Psoas muscle (tissue), 8 donors: Measurements from ENCODE around the gene CAMSAP2. TPM values are rescaled to one million over a fixed set of nuclear protein-coding genes. Genes with fewer than 3 reads are reported as not detected.

Source experiments
- ATAC-seq, 4 donors: fragments of 200-7000 bp; cut with Tn5 transposase; one replicate each; pipeline ENCODE4 v1.9.1; 2020; ENCODE audit warnings: moderate library complexity in 3 of 4, mild to moderate bottlenecking in 2 of 4
- DNase-seq, 2 donors: peaks; one replicate each; pipeline ENCODE4 v3.0.0-alpha.2; 2020
- H3K27ac ChIP-seq: fragments of 200-600 bp; one replicate; pipeline ENCODE4 v1.8.0; 2022
- H3K27me3 ChIP-seq, 3 donors: fragments of 200-600 bp in 1 of 3; one replicate each; pipeline versions ENCODE4 v1.6.1 to v1.8.0; 2013 to 2022; ENCODE audit warnings: low read length in 2 of 3, mild to moderate bottlenecking in 2 of 3, moderate library complexity in 1 of 3; ENCODE audit not compliant: insufficient read depth in 3 of 3
- H3K36me3 ChIP-seq, 2 donors: fragments of 200-600 bp in 1 of 2; one replicate each; pipeline versions ENCODE4 v1.6.1 to v1.8.0; 2013 to 2022; ENCODE audit warnings: low read depth in 1 of 2, mild to moderate bottlenecking in 1 of 2, moderate library complexity in 1 of 2; ENCODE audit not compliant: insufficient read depth in 1 of 2
- H3K4me1 ChIP-seq: fragments of 200-600 bp; one replicate; pipeline ENCODE4 v1.8.0; 2022
- H3K4me3 ChIP-seq: fragments of 200-600 bp; one replicate; pipeline ENCODE4 v1.8.0; 2022; ENCODE audit warnings: mild to moderate bottlenecking
- H3K9me3 ChIP-seq: fragments of 200-600 bp; one replicate; pipeline ENCODE4 v1.8.0; 2022
- WGBS, 3 donors: extraction: QIAGEN DNeasy Blood & Tissue Kit; methylation state at CpG; one replicate each; pipeline versions ENCODE4 v1.1.6 to v1.1.7; 2013; 5-methylcytosine and 5-hydroxymethylcytosine counted together
- intact Hi-C, 2 donors: fragments of 100-400 bp; cut with DNase I; formaldehyde crosslinking; loops; one replicate each; pipeline versions ENCODE4 v1.11.0 to v1.14.2; 2022
- polyA plus RNA-seq, 3 donors: library from polyadenylated mRNA; stranded (reverse); fragments of 200-250 nt; gene quantifications; one replicate each; pipeline ENCODE4 v1.2.3, GENCODE V29; 2013
- total RNA-seq, 4 donors: library from RNA; stranded (reverse); fragmentation: NEBNext Ultra II Directional in 2 of 4; extraction: Animal tissue kit (Norgen Biotek cat#: 25700) in 2 of 4; gene quantifications; one replicate each; pipeline versions ENCODE4 v1.2.1 to v1.2.4, GENCODE V29; 2021 to 2023
- TF ChIP-seq, protein P1 (sequence below): fragments of 200-600 bp; IDR thresholded peaks from one replicate; pipeline ENCODE4 v1.8.0; 2022; ENCODE audit warnings: antibody characterized with exemption
- donor health status: healthy with polysubstance abuse.
- donor health status: DM: no; HTN: no; CAD: no; lungs with moderate emphysema.
- donor health status: Bipolar disorder and iron deficiency.
- donor health status: healthy.
- donor health status: DM: yes; HTN: yes; CAD: no.
- donor health status: DM: no; HTN: no; CAD: no.
- donor health status: DM: no; HTN: no; CAD: no.
- donor health status: DM: yes; HTN: yes; CAD: no.

Gene CAMSAP2
- total and polyA plus RNA-seq, 7 donors = 4.8 to 70.8 (median 37.0) TPM

DNA sequence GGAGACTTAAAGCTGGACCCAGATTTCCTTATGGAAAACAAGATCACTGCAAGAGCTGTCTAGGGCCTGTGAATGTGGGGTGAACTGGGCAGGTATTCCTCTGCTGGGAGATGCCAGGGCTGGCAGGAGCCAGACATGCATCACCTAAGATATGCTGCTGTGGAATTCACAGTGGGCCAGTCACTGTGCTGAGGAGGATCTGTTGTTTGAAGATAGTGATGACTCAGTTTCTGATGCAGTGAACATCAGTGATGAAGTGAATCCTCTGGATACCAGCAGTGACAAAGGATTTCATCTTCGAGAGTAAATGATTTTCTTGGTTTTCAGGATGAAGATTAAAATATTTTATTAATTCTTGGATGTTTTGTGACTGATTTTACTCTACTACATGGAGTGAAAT, 29.9 kb upstream of the CAMSAP2 start:
- ATAC-seq (no peak), DNase-seq (no peak)
- 83 to 88% (median 87%) methylated on average over 1 of the region's 1 CpG for WGBS, 3 donors
- intact Hi-C loops = no loop called here
- TF ChIP-seq, protein P1, sequence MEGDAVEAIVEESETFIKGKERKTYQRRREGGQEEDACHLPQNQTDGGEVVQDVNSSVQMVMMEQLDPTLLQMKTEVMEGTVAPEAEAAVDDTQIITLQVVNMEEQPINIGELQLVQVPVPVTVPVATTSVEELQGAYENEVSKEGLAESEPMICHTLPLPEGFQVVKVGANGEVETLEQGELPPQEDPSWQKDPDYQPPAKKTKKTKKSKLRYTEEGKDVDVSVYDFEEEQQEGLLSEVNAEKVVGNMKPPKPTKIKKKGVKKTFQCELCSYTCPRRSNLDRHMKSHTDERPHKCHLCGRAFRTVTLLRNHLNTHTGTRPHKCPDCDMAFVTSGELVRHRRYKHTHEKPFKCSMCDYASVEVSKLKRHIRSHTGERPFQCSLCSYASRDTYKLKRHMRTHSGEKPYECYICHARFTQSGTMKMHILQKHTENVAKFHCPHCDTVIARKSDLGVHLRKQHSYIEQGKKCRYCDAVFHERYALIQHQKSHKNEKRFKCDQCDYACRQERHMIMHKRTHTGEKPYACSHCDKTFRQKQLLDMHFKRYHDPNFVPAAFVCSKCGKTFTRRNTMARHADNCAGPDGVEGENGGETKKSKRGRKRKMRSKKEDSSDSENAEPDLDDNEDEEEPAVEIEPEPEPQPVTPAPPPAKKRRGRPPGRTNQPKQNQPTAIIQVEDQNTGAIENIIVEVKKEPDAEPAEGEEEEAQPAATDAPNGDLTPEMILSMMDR = no peak
- H3K36me3 ChIP-seq = no peaks in the 10 kb centered on the region
- H3K4me1 ChIP-seq = no peaks in the 10 kb centered on the region
- no peaks in the 10 kb centered on the region for H3K9me3 ChIP-seq
- H3K4me3 ChIP-seq = no peak overlapping the region
- H3K27me3 ChIP-seq = no peaks in the 10 kb centered on the region
- H3K27ac ChIP-seq = no peak overlapping the region

DNA sequence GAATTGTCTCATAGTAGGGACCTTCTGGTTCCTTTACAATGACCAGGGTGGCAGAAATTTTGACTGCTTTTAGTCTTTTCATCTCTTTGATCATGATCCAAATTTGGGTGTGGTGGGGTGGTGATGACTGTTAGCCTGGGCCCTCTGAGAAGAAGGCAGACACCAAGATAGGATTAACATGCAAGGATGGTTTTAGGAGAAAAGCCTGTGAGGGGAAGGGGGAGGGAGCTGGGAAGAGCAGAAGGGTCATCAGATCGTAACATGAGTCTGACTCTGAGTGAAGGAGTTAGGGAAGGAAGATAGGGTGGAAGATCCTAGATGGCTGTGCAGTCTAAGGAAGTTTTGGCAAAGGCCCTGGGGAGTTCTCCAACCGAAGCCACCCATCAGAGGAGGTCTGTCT, 28.5 kb upstream of the CAMSAP2 start:
- no peak for DNase-seq
- no peak overlapping the region for H3K4me3 ChIP-seq
- no peaks in the 10 kb centered on the region for H3K27me3 ChIP-seq
- intact Hi-C loops = no loop called here
- H3K4me1 ChIP-seq = no peaks in the 10 kb centered on the region
- WGBS, 3 donors = 73 to 95% (median 75%) methylated on average over 2 of the region's 2 CpGs
- no peaks in the 10 kb centered on the region for H3K36me3 ChIP-seq
- no peak overlapping the region for H3K27ac ChIP-seq
- H3K9me3 ChIP-seq = no peaks in the 10 kb centered on the region
- ATAC-seq = no peak
- TF ChIP-seq, protein P1 = no peak

DNA sequence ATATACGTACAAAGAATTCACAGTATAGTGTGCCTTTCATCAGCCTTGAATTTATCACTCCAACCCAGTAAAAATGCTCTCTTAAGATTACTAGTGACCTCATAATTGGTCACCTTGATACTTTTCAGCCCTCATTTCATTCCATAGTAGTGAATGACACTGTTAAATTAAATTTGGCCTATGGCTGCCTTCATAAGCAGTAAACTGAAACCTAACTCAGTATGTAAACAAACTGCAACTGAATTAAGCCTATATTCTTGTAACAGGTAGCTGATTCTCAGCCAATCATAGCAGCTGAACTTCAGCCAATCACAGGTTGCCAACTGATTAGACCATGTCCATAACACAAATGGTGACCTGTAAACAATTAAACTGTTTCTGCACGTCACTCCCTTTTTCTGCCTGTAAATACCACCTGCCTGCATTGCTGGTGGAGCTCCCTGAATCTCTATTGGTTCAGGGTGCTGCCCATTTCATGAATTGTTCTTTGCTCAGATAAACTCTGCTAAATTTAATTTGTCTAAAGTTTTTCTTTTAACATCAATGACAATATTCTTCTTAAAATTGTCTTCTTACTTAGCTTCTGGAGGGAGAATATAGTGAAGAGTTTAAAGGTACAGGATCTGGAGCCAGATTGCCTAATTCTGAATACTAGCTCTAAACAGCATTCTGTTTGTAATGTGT, 24.0 kb upstream of the CAMSAP2 start:
- TF ChIP-seq, protein P1 = no peak
- Histone ChIP-seq H3K27me3 (no peaks in the 10 kb centered on the region), H3K4me1 (no peaks in the 10 kb centered on the region), H3K36me3 (no peaks in the 10 kb centered on the region), H3K27ac (no peak overlapping the region), H3K4me3 (no peak overlapping the region), H3K9me3 (no peaks in the 10 kb centered on the region)
- 78 to 84% (median 82%) methylated on average over 2 of the region's 2 CpGs for WGBS, 3 donors
- intact Hi-C loops = no loop called here
- ATAC-seq (no peak), DNase-seq (no peak)

- H3K9me3 ChIP-seq = no peaks in the 10 kb centered on the region
- DNase-seq (no peak), ATAC-seq (no peak)
- no peaks in the 10 kb centered on the region for H3K4me1 ChIP-seq
- no peak overlapping the region for H3K4me3 ChIP-seq
- intact Hi-C loops = no loop called here
- no peaks in the 10 kb centered on the region for H3K27me3 ChIP-seq
- 55 to 71% (median 69%) methylated on average over 1 of the region's 1 CpG for WGBS, 3 donors
- H3K27ac ChIP-seq = no peak overlapping the region
- TF ChIP-seq, protein P1 = no peak
- no peaks in the 10 kb centered on the region for H3K36me3 ChIP-seq
These were observed 18.5 kb upstream of the CAMSAP2 start for GRCh38 chr1:200720199-200720598.

GRCh38 chr1:200724064-200724463, 14.6 kb upstream of the CAMSAP2 start:
- Histone ChIP-seq H3K27ac (no peak overlapping the region), H3K4me3 (no peak overlapping the region), H3K4me1 (no peaks in the 10 kb centered on the region), H3K27me3 (no peaks in the 10 kb centered on the region), H3K36me3 (no peaks in the 10 kb centered on the region), H3K9me3 (no peaks in the 10 kb centered on the region)
- peak in 2 of 4 donors; percentile 40 to 60 for ATAC-seq
- intact Hi-C loops = no loop called here
- TF ChIP-seq, protein P1 = no peak
- no peak for DNase-seq
